SK-N-SH (cell line): ENCODE measurements around the gene MGLL. TPM values are rescaled to one million over a fixed set of nuclear protein-coding genes. Genes with fewer than 3 reads are reported as not detected.

ENCODE experiments used
- CTCF ChIA-PET: fragments of 300-600, 350-600 bp; formaldehyde crosslinking; extraction: SDS; loops from one replicate; lab custom pipeline; 2021; lab: Yijun Ruan, JAX
- POLR2A ChIA-PET: fragments of 350-600 bp; sonication (Branson Sonifier 250); formaldehyde crosslinking; extraction: SDS; loops from one replicate; lab custom pipeline; 2020; ENCODE audit warnings: antibody characterized with exemption, inconsistent platforms; lab: Yijun Ruan, JAX
- DNase-seq: peaks from one replicate; pipeline ENCODE4 v3.0.0; 2012
- H2AFZ ChIP-seq: fragments of 200-600 bp; sonication (generic); 2 replicates; pipeline ENCODE4 v1.8.1; 2016; ENCODE audit warnings: antibody characterized with exemption, mild to moderate bottlenecking, low read depth
- H3F3A ChIP-seq: fragments of 200-600 bp; sonication (generic); replicated peaks from 2 replicates; pipeline ENCODE3; 2016; ENCODE audit warnings: antibody characterized with exemption, mild to moderate bottlenecking; ENCODE audit not compliant: insufficient read depth
- H3K27ac ChIP-seq, 2 experiments: fragments of 200-500 bp in 1 of 2; fragments of 200-600 bp in 1 of 2; sonication (Bioruptor generic) in 1 of 2; sonication (generic), shearing (Covaris generic) in 1 of 2; 2 replicates each; pipeline versions ENCODE4 v1.5.1 to v1.6.1; 2014 to 2016; ENCODE audit warnings: low read depth in 2 of 2, inconsistent platforms in 1 of 2, low read length in 1 of 2, mild to moderate bottlenecking in 1 of 2, mixed read lengths in 1 of 2
- H3K27me3 ChIP-seq: fragments of 200-600 bp; sonication (generic), shearing (Covaris generic); 2 replicates; pipeline ENCODE4 v1.6.1; 2016; ENCODE audit warnings: mixed run types; ENCODE audit not compliant: insufficient read depth
- H3K36me3 ChIP-seq, 2 experiments: fragments of 200-500 bp in 1 of 2; fragments of 200-600 bp in 1 of 2; sonication (Bioruptor generic) in 1 of 2; sonication (generic) in 1 of 2; replicated peaks in 1 of 2; 2 replicates each; pipeline versions ENCODE3 to v1.5.1; 2014 to 2016; ENCODE audit warnings: low read length in 1 of 2, mild to moderate bottlenecking in 1 of 2; ENCODE audit not compliant: insufficient read depth in 2 of 2, control insufficient read depth in 1 of 2
- H3K4me1 ChIP-seq, 2 experiments: fragments of 200-500 bp in 1 of 2; fragments of 200-600 bp in 1 of 2; sonication (Bioruptor generic) in 1 of 2; sonication (generic), shearing (Covaris generic) in 1 of 2; 2 replicates each; pipeline versions ENCODE4 v1.5.1 to v1.6.1; 2014 to 2016; ENCODE audit warnings: low read depth in 1 of 2, low read length in 1 of 2, mixed run types in 1 of 2; ENCODE audit not compliant: insufficient read depth in 2 of 2, control insufficient read depth in 1 of 2
- H3K4me2 ChIP-seq: fragments of 200-600 bp; sonication (generic), shearing (Covaris generic); 2 replicates; pipeline ENCODE4 v1.6.1; 2017; ENCODE audit warnings: mixed run types
- H3K4me3 ChIP-seq, 2 experiments: fragments of 200-500 bp in 1 of 2; fragments of 200-600 bp in 1 of 2; sonication (Bioruptor generic) in 1 of 2; sonication (generic), shearing (Covaris generic) in 1 of 2; 2 replicates each; pipeline versions ENCODE4 v1.5.1 to v1.8.1; 2014 to 2016; ENCODE audit warnings: low read depth in 2 of 2, inconsistent platforms in 1 of 2, low read length in 1 of 2, mild to moderate bottlenecking in 1 of 2, mixed read lengths in 1 of 2, moderate library complexity in 1 of 2
- H3K79me2 ChIP-seq: fragments of 200-600 bp; sonication (generic); 2 replicates; pipeline ENCODE4 v1.8.1; 2017; ENCODE audit warnings: mild to moderate bottlenecking; ENCODE audit not compliant: insufficient read depth
- H3K9ac ChIP-seq: fragments of 200-600 bp; sonication (generic); 2 replicates; pipeline ENCODE4 v1.6.1; 2017; ENCODE audit warnings: mixed run types
- H3K9me2 ChIP-seq: fragments of 200-600 bp; sonication (generic); 2 replicates; pipeline ENCODE4 v1.6.1; 2017; ENCODE audit warnings: mixed run types
- H3K9me3 ChIP-seq: fragments of 200-600 bp; sonication (generic); 2 replicates; pipeline ENCODE4 v1.6.1; 2017; ENCODE audit warnings: mixed run types, mild to moderate bottlenecking, moderate library complexity
- H4K20me1 ChIP-seq: fragments of 200-600 bp; sonication (generic); 2 replicates; pipeline ENCODE4 v1.6.1; 2017; ENCODE audit warnings: mild to moderate bottlenecking, mixed run types; ENCODE audit not compliant: insufficient read depth
- CHD2 ChIP-seq: fragments of 150-350 bp; IDR thresholded peaks from 2 replicates; pipeline ENCODE4 v1.6.1; 2018; ENCODE audit warnings: low read length; ENCODE audit not compliant: partially characterized antibody
- EP300 ChIP-seq, 2 experiments: IDR thresholded peaks; 2 replicates each; pipeline versions ENCODE4 v1.4.0 to v1.6.1; 2012; ENCODE audit warnings: borderline replicate concordance in 1 of 2, low read depth in 1 of 2, low read length in 1 of 2
- GABPA ChIP-seq: IDR thresholded peaks from 2 replicates; pipeline ENCODE4 v1.4.0; 2012; ENCODE audit warnings: low read depth, mild to moderate bottlenecking
- GATA2 ChIP-seq: sonication (generic); formaldehyde crosslinking; IDR thresholded peaks from 2 replicates; pipeline ENCODE4 v1.5.0; 2020; ENCODE audit warnings: mild to moderate bottlenecking, missing genetic modification reagents
- RCOR1 ChIP-seq: fragments of 150-350 bp; IDR thresholded peaks from 2 replicates; pipeline ENCODE4 v1.6.1; 2017; ENCODE audit warnings: antibody characterized with exemption, low read length
- RFX5 ChIP-seq: IDR thresholded peaks from 2 replicates; pipeline ENCODE4 v1.6.1; 2012; ENCODE audit warnings: mild to moderate bottlenecking, improper control_type of control experiment, low read length
- RXRA ChIP-seq: IDR thresholded peaks from 2 replicates; pipeline ENCODE4 v1.4.0; 2012; ENCODE audit warnings: low read depth, mild to moderate bottlenecking, borderline replicate concordance
- SIN3A ChIP-seq: IDR thresholded peaks from 2 replicates; pipeline ENCODE4 v1.6.1; 2012; ENCODE audit warnings: low read depth, mild to moderate bottlenecking, low read length, moderate library complexity, borderline replicate concordance
- TAF1 ChIP-seq: IDR thresholded peaks from 2 replicates; pipeline ENCODE4 v1.6.1; 2012; ENCODE audit warnings: low read depth, mild to moderate bottlenecking, low read length, moderate library complexity, borderline replicate concordance
- YY1 ChIP-seq: IDR thresholded peaks from 2 replicates; pipeline ENCODE4 v1.4.0; 2012; ENCODE audit warnings: low read depth, mild to moderate bottlenecking
- WGBS: methylation state at CpG from one replicate; pipeline ENCODE4 v1.1.6; 2017; ENCODE audit warnings: low lambda C conversion rate; 5-methylcytosine and 5-hydroxymethylcytosine counted together
- polyA plus RNA-seq, 3 experiments: library from polyadenylated mRNA; depleted of rRNA; stranded (reverse); fragments of >200 nt; gene quantifications; 2 replicates each; pipeline ENCODE4 v1.2.3, GENCODE V29; 2012
- TF ChIP-seq, protein P1 (sequence below): IDR thresholded peaks from 2 replicates; pipeline ENCODE4; 2012
- TF ChIP-seq, protein P2 (sequence below): IDR thresholded peaks from 2 replicates; pipeline ENCODE4 v1.6.1; 2012; ENCODE audit warnings: mild to moderate bottlenecking, low read depth, low read length, moderate library complexity
- TF ChIP-seq, protein P3 (sequence below): fragments of 150-350 bp; IDR thresholded peaks from 2 replicates; pipeline ENCODE4 v1.6.1; 2016; ENCODE audit warnings: mild to moderate bottlenecking, low read depth, low read length
- TF ChIP-seq, protein P4 (sequence below): IDR thresholded peaks from 2 replicates; pipeline ENCODE4 v1.4.0; 2012; ENCODE audit warnings: low read depth, borderline replicate concordance
- TF ChIP-seq, protein P5 (sequence below): IDR thresholded peaks from 2 replicates; pipeline ENCODE4 v1.4.0; 2012; ENCODE audit warnings: low read depth
- TF ChIP-seq, protein P6 (sequence below): fragments of 200-600 bp; sonication (generic); IDR thresholded peaks from 2 replicates; pipeline ENCODE4 v1.6.1; 2017; ENCODE audit warnings: antibody characterized with exemption, mild to moderate bottlenecking, moderate library complexity

The MGLL gene
- polyA plus RNA-seq, 1 of the 3 experiments (the other 2 are of a cell fraction), result 2.2 TPM

DNA sequence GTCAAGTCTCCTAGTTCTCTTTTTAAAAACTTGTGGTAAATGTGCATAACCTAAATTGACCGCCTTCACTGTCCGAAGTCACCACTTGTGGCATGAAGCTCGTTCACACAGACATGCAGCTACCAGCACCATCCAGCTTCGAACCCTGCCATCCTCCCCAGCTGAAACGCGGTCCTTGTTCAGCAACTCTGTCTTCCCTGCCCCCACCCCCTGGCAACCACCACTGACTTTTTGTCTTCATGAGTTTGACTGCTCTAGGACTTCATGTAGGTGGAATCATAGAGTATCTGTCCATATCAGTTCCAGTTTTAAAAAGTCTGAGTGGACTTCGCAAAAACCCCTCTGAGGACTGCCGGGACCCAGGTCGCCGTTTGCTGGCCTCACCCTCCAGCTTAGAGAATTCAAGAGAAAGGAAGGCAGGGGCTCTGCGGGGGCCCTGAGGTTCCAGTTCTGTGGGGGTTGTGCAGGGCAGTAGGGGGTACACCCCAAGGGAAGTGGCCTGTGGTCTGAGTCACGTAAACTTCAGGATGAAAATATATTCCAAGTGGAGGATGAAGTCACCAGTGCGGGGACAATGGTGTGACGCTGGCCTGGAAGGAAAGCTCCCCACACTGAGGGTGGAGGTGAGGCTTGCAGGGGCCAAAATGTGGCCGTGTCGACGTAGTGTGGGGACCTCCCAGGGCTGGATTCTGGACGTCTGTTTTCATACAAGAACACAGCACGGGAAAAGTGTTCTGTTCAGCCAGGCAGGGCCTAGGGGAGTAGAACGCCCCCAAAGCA is 82.0 kb downstream of the MGLL start (continued):
- TF ChIP-seq, protein P1, sequence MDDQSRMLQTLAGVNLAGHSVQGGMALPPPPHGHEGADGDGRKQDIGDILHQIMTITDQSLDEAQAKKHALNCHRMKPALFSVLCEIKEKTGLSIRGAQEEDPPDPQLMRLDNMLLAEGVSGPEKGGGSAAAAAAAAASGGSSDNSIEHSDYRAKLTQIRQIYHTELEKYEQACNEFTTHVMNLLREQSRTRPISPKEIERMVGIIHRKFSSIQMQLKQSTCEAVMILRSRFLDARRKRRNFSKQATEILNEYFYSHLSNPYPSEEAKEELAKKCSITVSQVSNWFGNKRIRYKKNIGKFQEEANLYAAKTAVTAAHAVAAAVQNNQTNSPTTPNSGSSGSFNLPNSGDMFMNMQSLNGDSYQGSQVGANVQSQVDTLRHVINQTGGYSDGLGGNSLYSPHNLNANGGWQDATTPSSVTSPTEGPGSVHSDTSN, result no peak
- TF ChIP-seq EP300 (IDR thresholded peaks at IDR 0.05; ENCODE audit: borderline replicate concordance in 1 of 2, low read depth in 1 of 2, low read length in 1 of 2), result no peak
- no peak for TF ChIP-seq RXRA
- no peak for TF ChIP-seq CHD2
- TF ChIP-seq RCOR1, result no peak
- TF ChIP-seq, protein P2, sequence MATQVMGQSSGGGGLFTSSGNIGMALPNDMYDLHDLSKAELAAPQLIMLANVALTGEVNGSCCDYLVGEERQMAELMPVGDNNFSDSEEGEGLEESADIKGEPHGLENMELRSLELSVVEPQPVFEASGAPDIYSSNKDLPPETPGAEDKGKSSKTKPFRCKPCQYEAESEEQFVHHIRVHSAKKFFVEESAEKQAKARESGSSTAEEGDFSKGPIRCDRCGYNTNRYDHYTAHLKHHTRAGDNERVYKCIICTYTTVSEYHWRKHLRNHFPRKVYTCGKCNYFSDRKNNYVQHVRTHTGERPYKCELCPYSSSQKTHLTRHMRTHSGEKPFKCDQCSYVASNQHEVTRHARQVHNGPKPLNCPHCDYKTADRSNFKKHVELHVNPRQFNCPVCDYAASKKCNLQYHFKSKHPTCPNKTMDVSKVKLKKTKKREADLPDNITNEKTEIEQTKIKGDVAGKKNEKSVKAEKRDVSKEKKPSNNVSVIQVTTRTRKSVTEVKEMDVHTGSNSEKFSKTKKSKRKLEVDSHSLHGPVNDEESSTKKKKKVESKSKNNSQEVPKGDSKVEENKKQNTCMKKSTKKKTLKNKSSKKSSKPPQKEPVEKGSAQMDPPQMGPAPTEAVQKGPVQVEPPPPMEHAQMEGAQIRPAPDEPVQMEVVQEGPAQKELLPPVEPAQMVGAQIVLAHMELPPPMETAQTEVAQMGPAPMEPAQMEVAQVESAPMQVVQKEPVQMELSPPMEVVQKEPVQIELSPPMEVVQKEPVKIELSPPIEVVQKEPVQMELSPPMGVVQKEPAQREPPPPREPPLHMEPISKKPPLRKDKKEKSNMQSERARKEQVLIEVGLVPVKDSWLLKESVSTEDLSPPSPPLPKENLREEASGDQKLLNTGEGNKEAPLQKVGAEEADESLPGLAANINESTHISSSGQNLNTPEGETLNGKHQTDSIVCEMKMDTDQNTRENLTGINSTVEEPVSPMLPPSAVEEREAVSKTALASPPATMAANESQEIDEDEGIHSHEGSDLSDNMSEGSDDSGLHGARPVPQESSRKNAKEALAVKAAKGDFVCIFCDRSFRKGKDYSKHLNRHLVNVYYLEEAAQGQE, result no peak
- TF ChIP-seq, protein P3, sequence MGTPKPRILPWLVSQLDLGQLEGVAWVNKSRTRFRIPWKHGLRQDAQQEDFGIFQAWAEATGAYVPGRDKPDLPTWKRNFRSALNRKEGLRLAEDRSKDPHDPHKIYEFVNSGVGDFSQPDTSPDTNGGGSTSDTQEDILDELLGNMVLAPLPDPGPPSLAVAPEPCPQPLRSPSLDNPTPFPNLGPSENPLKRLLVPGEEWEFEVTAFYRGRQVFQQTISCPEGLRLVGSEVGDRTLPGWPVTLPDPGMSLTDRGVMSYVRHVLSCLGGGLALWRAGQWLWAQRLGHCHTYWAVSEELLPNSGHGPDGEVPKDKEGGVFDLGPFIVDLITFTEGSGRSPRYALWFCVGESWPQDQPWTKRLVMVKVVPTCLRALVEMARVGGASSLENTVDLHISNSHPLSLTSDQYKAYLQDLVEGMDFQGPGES, result no peak
- no peak for TF ChIP-seq TAF1

DNA sequence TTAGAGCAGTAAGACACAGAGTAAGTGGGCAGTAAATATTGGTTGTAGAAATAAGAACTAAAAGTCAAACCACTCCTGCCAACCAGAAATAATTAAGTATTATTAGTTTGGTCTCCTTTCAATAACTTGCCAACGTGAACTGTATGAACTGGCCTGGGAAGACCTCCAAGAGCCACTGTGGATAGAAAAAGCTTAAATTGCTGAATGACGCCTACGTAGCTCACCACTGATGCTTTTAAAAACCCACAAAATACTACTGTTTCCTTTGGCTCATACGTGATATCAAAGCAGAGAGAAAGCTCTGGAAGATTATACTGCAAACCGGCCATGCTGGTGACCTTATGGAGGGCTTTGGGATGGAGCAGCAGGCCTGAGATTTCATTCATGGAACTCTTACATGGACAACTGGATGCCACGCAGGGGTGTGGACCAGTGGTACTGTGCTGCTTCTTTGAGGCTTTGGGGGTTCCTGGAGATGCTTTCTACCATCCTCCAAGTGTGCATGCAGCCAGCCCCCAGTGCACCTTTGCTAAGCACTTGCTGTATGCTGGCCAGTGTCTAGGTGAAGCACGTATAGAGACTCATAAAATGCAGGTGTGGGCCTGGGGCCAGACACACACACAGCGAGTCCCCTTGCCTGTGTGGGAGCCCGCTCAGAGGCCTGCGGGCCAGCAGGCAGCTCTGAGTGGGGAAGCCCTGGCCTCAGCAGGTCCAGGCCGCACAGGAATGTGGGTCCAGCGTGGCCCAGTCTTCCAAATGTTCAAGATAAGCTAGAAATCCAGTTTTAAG is 82.8 kb downstream of the MGLL start:
- CTCF ChIA-PET, result interaction anchor here (0.7 to 1.3 kb wide), 6 partner anchors 10 to 93 kb away, joined by 3 read pairs; no protein-coding TSS in a partner anchor
- peaks cover 30 to 32% of the 10 kb centered on the region in 2 experiments for H3K4me1 ChIP-seq
- TF ChIP-seq, protein P4, sequence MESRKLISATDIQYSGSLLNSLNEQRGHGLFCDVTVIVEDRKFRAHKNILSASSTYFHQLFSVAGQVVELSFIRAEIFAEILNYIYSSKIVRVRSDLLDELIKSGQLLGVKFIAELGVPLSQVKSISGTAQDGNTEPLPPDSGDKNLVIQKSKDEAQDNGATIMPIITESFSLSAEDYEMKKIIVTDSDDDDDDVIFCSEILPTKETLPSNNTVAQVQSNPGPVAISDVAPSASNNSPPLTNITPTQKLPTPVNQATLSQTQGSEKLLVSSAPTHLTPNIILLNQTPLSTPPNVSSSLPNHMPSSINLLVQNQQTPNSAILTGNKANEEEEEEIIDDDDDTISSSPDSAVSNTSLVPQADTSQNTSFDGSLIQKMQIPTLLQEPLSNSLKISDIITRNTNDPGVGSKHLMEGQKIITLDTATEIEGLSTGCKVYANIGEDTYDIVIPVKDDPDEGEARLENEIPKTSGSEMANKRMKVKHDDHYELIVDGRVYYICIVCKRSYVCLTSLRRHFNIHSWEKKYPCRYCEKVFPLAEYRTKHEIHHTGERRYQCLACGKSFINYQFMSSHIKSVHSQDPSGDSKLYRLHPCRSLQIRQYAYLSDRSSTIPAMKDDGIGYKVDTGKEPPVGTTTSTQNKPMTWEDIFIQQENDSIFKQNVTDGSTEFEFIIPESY, result no peak
- TF ChIP-seq RFX5 (no peak), YY1 (no peak), GABPA (no peak), SIN3A (no peak), RCOR1 (no peak), GATA2 (CRISPR knock-in tag) (no peak), TAF1 (no peak)
- TF ChIP-seq, protein P3, result no peak
- TF ChIP-seq, protein P5, sequence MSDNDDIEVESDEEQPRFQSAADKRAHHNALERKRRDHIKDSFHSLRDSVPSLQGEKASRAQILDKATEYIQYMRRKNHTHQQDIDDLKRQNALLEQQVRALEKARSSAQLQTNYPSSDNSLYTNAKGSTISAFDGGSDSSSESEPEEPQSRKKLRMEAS, result no peak
- TF ChIP-seq, protein P6, sequence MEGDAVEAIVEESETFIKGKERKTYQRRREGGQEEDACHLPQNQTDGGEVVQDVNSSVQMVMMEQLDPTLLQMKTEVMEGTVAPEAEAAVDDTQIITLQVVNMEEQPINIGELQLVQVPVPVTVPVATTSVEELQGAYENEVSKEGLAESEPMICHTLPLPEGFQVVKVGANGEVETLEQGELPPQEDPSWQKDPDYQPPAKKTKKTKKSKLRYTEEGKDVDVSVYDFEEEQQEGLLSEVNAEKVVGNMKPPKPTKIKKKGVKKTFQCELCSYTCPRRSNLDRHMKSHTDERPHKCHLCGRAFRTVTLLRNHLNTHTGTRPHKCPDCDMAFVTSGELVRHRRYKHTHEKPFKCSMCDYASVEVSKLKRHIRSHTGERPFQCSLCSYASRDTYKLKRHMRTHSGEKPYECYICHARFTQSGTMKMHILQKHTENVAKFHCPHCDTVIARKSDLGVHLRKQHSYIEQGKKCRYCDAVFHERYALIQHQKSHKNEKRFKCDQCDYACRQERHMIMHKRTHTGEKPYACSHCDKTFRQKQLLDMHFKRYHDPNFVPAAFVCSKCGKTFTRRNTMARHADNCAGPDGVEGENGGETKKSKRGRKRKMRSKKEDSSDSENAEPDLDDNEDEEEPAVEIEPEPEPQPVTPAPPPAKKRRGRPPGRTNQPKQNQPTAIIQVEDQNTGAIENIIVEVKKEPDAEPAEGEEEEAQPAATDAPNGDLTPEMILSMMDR, result no peak

More for the DNA sequence above, 82.8 kb downstream of the MGLL start:
- H3K4me3 ChIP-seq, result no peak overlapping the region
- POLR2A ChIA-PET, result no interaction called here
- no peak for DNase-seq
- H3K79me2 ChIP-seq, result no peaks in the 10 kb centered on the region
- H2AFZ ChIP-seq, result no peak overlapping the region
- 92% methylated on average over 10 of the region's 12 CpGs for WGBS
- no peaks in the 10 kb centered on the region for H3K9me2 ChIP-seq
- H3K27me3 ChIP-seq, result no peaks in the 10 kb centered on the region
- no peaks in the 10 kb centered on the region for H4K20me1 ChIP-seq
- H3K9me3 ChIP-seq, result no peaks in the 10 kb centered on the region
- H3F3A ChIP-seq, result peaks cover 17% of the 10 kb centered on the region
- no peaks in the 10 kb centered on the region for H3K36me3 ChIP-seq
- no peak overlapping the region for H3K9ac ChIP-seq
- H3K4me2 ChIP-seq, result no peak overlapping the region
- H3K27ac ChIP-seq, result no peak overlapping the region
